Coronary artery (tissue), 2 donors: Measurements from ENCODE around the gene FAM83C.

Source experiments
- DNase-seq: peaks from one replicate; pipeline ENCODE4 v3.0.0-alpha.2; 2017; ENCODE audit warnings: low spot score
- H3K27ac ChIP-seq, 2 donors: fragments of 200-600 bp; sonication (generic); one replicate each; pipeline ENCODE4 v1.5.1; 2016 to 2019
- H3K4me3 ChIP-seq: fragments of 200-600 bp; sonication (generic); 2 replicates; pipeline ENCODE4 v1.5.1; 2016; ENCODE audit warnings: mild to moderate bottlenecking, moderate library complexity
- TF ChIP-seq, protein P1 (sequence below): fragments of 200-600 bp; sonication (generic); IDR thresholded peaks from one replicate; pipeline ENCODE4 v1.5.1; 2019; ENCODE audit warnings: antibody characterized with exemption

The FAM83C gene

DNA sequence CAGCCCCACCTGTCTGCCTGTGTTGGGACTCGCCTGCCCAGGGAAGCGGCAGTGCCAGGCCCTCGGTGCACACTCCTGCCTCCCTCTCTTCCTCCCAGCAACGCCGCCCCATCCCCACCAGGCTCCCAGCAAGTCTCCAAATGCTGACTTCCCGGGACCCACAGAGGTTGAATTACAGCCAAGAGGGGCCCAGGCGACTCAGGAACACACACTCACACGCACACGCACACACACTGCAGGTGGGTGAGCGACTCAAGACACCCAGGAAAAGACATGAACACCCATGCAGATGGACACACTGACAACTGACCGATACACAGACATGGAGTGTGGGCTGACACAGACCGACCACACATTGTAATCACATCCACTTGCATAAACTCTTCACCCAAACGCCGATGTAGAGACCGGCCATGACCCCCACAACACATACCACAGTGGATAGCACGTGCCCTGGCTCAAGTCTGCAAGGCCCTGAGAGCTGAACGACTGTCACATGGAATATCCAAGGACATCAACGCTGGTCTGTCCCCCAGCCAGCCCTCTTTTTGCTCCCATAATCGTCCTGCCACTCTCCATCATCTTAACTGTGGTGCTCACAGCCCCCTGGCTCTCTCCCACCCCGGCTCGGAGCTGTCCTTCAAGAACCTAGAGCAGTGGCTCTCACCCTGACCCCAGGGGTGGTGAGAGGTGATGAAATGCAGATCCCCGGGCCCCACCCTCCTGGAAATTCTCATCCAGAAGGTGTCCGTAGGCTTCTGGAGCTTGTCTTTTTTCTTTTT, 470 bp upstream of the FAM83C start:
- DNase-seq = no peak
- TF ChIP-seq, protein P1, sequence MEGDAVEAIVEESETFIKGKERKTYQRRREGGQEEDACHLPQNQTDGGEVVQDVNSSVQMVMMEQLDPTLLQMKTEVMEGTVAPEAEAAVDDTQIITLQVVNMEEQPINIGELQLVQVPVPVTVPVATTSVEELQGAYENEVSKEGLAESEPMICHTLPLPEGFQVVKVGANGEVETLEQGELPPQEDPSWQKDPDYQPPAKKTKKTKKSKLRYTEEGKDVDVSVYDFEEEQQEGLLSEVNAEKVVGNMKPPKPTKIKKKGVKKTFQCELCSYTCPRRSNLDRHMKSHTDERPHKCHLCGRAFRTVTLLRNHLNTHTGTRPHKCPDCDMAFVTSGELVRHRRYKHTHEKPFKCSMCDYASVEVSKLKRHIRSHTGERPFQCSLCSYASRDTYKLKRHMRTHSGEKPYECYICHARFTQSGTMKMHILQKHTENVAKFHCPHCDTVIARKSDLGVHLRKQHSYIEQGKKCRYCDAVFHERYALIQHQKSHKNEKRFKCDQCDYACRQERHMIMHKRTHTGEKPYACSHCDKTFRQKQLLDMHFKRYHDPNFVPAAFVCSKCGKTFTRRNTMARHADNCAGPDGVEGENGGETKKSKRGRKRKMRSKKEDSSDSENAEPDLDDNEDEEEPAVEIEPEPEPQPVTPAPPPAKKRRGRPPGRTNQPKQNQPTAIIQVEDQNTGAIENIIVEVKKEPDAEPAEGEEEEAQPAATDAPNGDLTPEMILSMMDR = no peak
- Histone ChIP-seq H3K27ac (no peak overlapping the region), H3K4me3 (no peak overlapping the region)

- no peak overlapping the region for H3K27ac ChIP-seq
- DNase-seq = no peak
- TF ChIP-seq, protein P1 = no peak
- H3K4me3 ChIP-seq = no peak overlapping the region
Measured at GRCh38 chr20:35290887-35291417, 1.3 kb downstream of the FAM83C start.

DNA sequence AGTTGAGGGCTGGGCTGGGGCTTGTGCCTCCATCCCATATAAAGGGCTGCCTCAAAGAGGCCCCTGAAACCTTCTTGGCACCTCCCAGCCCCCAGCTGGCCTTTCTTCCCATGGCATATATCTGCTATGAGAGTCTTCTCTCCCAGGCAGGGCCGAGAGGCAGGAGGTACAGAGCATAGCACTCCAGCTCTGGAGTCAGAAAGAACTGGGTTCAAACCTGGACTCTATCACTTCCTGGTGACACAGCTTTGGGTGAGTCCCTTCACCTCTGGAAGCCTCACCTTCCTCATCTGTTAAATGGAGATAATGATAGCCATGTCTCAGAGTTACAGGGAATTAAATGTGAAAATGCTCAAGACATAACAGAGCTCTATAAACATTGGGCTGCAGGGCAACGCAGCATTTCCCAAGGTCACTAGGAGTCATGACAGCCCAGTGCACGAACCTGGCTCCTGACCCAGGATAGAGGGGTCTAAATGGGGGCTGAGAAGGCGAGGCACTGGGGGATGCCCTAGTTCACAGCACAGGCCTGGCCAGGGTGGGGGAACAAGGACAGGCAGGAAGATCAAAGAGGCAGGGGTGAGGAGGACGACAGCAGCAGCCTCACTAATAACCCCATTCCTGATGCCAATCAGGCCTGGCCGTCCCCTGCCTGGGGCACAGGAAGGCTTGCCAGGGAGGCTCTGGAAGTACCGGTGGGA, 1.9 kb downstream of the FAM83C start:
- H3K4me3 ChIP-seq = no peak overlapping the region
- H3K27ac ChIP-seq = no peak overlapping the region
- DNase-seq = no peak
- TF ChIP-seq, protein P1 = no peak

GRCh38 chr20:35288325-35289060, 3.7 kb downstream of the FAM83C start:
- DNase-seq = no peak
- TF ChIP-seq, protein P1 = no peak
- no peak overlapping the region for H3K4me3 ChIP-seq
- H3K27ac ChIP-seq = no peak overlapping the region

GRCh38 chr20:35287509-35288324, 4.5 kb downstream of the FAM83C start:
- no peak for DNase-seq
- TF ChIP-seq, protein P1 = no peak
- H3K27ac ChIP-seq = no peak overlapping the region
- H3K4me3 ChIP-seq = no peak overlapping the region

DNA sequence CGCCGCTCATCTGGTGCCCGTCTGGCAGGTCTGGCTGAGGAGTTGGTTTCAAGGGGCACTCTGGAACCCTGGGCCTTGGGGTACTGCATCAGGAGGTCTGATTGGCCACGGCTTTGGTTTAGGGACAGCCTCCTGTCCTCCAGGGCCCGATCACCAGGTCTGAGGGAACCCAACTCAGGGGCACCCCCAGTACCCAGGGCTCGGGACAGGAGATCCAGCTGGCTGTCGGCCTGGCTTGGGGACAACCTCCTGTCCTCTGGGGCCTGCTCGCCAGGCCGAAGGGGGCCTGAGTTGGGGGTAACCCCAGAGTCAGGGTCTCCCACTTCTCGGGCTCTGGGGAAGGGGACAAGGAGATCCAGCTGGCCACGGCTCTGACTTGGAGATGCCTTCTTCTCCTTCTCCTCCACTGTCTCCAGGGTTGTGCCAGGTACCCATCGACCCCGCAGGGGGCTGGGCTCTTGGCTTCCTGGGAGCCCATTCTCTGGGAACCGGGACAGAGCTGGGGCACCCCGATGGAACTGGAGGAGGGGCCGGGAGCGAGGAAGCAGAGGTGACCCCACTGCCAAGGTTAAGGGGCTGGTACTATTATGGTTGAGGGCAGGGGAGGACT, 5.2 kb downstream of the FAM83C start:
- no peak overlapping the region for H3K27ac ChIP-seq
- TF ChIP-seq, protein P1 = no peak
- H3K4me3 ChIP-seq = no peak overlapping the region
- no peak for DNase-seq
